Uterus (tissue), 2 donors: Measurements from ENCODE around the gene ST7.

ENCODE experiments used
- CTCF ChIP-seq, 4 experiments: fragments of 200-600 bp in 2 of 4; fragments of 450-650 bp in 2 of 4; sonication (generic) in 2 of 4; IDR thresholded peaks; one replicate each; pipeline ENCODE4 v1.5.1; 2016 to 2019; ENCODE audit warnings: antibody characterized with exemption in 4 of 4, mild to moderate bottlenecking in 2 of 4, moderate library complexity in 1 of 4
- POLR2A ChIP-seq, 2 donors: fragments of 450-650 bp; IDR thresholded peaks; one replicate each; pipeline ENCODE4 v1.6.1; 2016; ENCODE audit warnings: antibody characterized with exemption in 2 of 2, mild to moderate bottlenecking in 1 of 2, moderate library complexity in 1 of 2

GRCh38 chr7:117225536-117225935, 272.2 kb downstream of the ST7 start:
- TF ChIP-seq CTCF (IDR thresholded peaks at IDR 0.05) (no peak), POLR2A (IDR thresholded peaks at IDR 0.05) (no peak)
